IMR-90 (cell line): Measurements from ENCODE around the gene CLDN25. TPM values are rescaled to one million over a fixed set of nuclear protein-coding genes. Genes with fewer than 3 reads are reported as not detected.
A peak's percentile ranks its signal among the peaks of the same experiment; 100 is the strongest.

Source experiments
- ATAC-seq: fragments of 200-7000 bp; cut with Tn5 transposase; 2 replicates; pipeline ENCODE4 v1.9.1; 2020; ENCODE audit warnings: low read depth, mild to moderate bottlenecking, moderate library complexity
- BruUV-seq: library from RNA; stranded (reverse); fragments of 400-500 nt; replicated peaks from 2 replicates; lab custom pipeline; 2021; lab: Mats Ljungman, UMichigan
- CTCF ChIA-PET: fragments of 300-600 bp; formaldehyde crosslinking; extraction: SDS; loops from one replicate; lab custom pipeline; 2021; ENCODE audit warnings: antibody characterized with exemption; lab: Yijun Ruan, JAX
- POLR2A ChIA-PET: fragments of 300-600 bp; sonication (Branson Sonifier 250); formaldehyde crosslinking; loops from one replicate; lab custom pipeline; 2022; ENCODE audit warnings: antibody characterized with exemption; ENCODE audit not compliant: unreplicated experiment; lab: Charles Lee
- DNase-seq: peaks from one replicate; pipeline ENCODE4 v3.0.0; 2013
- H2AFZ ChIP-seq: replicated peaks from 2 replicates; pipeline ENCODE3; 2013; ENCODE audit warnings: low read length, mild to moderate bottlenecking; ENCODE audit not compliant: poor library complexity
- H2AK5ac ChIP-seq: 2 replicates; pipeline ENCODE4 v1.6.1; 2013; ENCODE audit warnings: low read depth, low read length, inconsistent platforms
- H2AK9ac ChIP-seq: replicated peaks from 2 replicates; pipeline ENCODE3; 2013; ENCODE audit warnings: mild to moderate bottlenecking, low read depth, low read length, moderate library complexity; ENCODE audit not compliant: poor library complexity
- H2BK120ac ChIP-seq: 2 replicates; pipeline ENCODE4 v1.6.1; 2013; ENCODE audit warnings: low read depth, low read length, inconsistent platforms
- H2BK15ac ChIP-seq: 3 replicates; pipeline ENCODE4 v1.6.1; 2013; ENCODE audit warnings: low read depth, low read length, inconsistent platforms
- H2BK20ac ChIP-seq: 2 replicates; pipeline ENCODE4 v1.6.1; 2013; ENCODE audit warnings: low read depth, mild to moderate bottlenecking, inconsistent platforms, low read length, moderate library complexity
- H2BK5ac ChIP-seq: 2 replicates; pipeline ENCODE4 v1.6.1; 2013; ENCODE audit warnings: mild to moderate bottlenecking, low read depth, low read length, inconsistent platforms; ENCODE audit not compliant: poor library complexity, severe bottlenecking
- H3K14ac ChIP-seq: replicated peaks from 2 replicates; pipeline ENCODE4 v1.6.1; 2013; ENCODE audit warnings: low read depth, low read length, inconsistent platforms
- H3K18ac ChIP-seq: 2 replicates; pipeline ENCODE4 v1.6.1; 2013; ENCODE audit warnings: low read depth, low read length, control low read depth
- H3K23ac ChIP-seq: 2 replicates; pipeline ENCODE4 v1.6.1; 2013; ENCODE audit warnings: low read depth, low read length, inconsistent platforms
- H3K27ac ChIP-seq: 2 replicates; pipeline ENCODE4 v1.5.1; 2013; ENCODE audit warnings: mild to moderate bottlenecking, control low read depth, low read length; ENCODE audit not compliant: insufficient read depth
- H3K27me3 ChIP-seq: 2 replicates; pipeline ENCODE4 v1.6.1; 2013; ENCODE audit warnings: low read length; ENCODE audit not compliant: control insufficient read depth, insufficient read depth
- H3K36me3 ChIP-seq: 2 replicates; pipeline ENCODE4 v1.6.1; 2013; ENCODE audit warnings: low read length, mixed read lengths; ENCODE audit not compliant: control insufficient read depth, insufficient read depth
- H3K4ac ChIP-seq: 2 replicates; pipeline ENCODE4 v1.6.1; 2013; ENCODE audit warnings: low read depth, low read length, inconsistent platforms
- H3K4me1 ChIP-seq: 2 replicates; pipeline ENCODE4 v1.6.1; 2013; ENCODE audit warnings: low read length, mixed read lengths; ENCODE audit not compliant: control insufficient read depth, insufficient read depth
- H3K4me2 ChIP-seq: 2 replicates; pipeline ENCODE4 v1.6.1; 2013; ENCODE audit warnings: low read depth, mild to moderate bottlenecking, control low read depth, low read length, moderate library complexity
- H3K4me3 ChIP-seq: 2 replicates; pipeline ENCODE4 v1.5.1; 2013; ENCODE audit warnings: low read depth, mild to moderate bottlenecking, control low read depth, low read length, moderate library complexity; ENCODE audit not compliant: insufficient read depth
- H3K56ac ChIP-seq: 2 replicates; pipeline ENCODE4 v1.6.1; 2013; ENCODE audit warnings: low read length, inconsistent platforms; ENCODE audit not compliant: insufficient read depth; ENCODE audit errors: extremely low read depth
- H3K79me1 ChIP-seq, 2 experiments: 2 replicates each; pipeline ENCODE4 v1.6.1; 2013; ENCODE audit warnings: low read length in 2 of 2, inconsistent platforms in 1 of 2, low read depth in 1 of 2
- H3K9ac ChIP-seq: 2 replicates; pipeline ENCODE4 v1.6.1; 2013; ENCODE audit warnings: low read depth, low read length, control low read depth
- H3K9me1 ChIP-seq: 2 replicates; pipeline ENCODE4 v1.6.1; 2013; ENCODE audit warnings: low read length, inconsistent platforms; ENCODE audit not compliant: insufficient read depth
- H3K9me3 ChIP-seq: 2 replicates; pipeline ENCODE4 v1.6.1; 2013; ENCODE audit warnings: low read length; ENCODE audit not compliant: control insufficient read depth, insufficient read depth
- H4K20me1 ChIP-seq: 2 replicates; pipeline ENCODE4 v1.6.1; 2013; ENCODE audit warnings: low read length, inconsistent platforms; ENCODE audit not compliant: insufficient read depth
- H4K5ac ChIP-seq: 2 replicates; pipeline ENCODE4 v1.6.1; 2013; ENCODE audit warnings: mild to moderate bottlenecking, low read depth, low read length, control low read depth
- H4K8ac ChIP-seq, 2 experiments: 2 replicates each; pipeline ENCODE4 v1.6.1; 2013; ENCODE audit warnings: low read depth in 2 of 2, low read length in 2 of 2, control low read depth in 1 of 2, inconsistent platforms in 1 of 2
- H4K91ac ChIP-seq: 2 replicates; pipeline ENCODE4 v1.6.1; 2013; ENCODE audit warnings: low read depth, low read length, inconsistent platforms; ENCODE audit not compliant: insufficient read depth
- CEBPB ChIP-seq: IDR thresholded peaks from 2 replicates; pipeline ENCODE4 v1.6.1; 2012; ENCODE audit warnings: low read depth, low read length, improper control_type of control experiment
- RFX5 ChIP-seq: IDR thresholded peaks from 2 replicates; pipeline ENCODE4 v1.8.0; 2012; ENCODE audit warnings: low read depth, mild to moderate bottlenecking, low read length, moderate library complexity
- WGBS, 2 experiments: methylation state at CpG; one replicate each; pipeline versions ENCODE4 v1.1.5 to v1.1.7; 2013; ENCODE audit warnings: missing lambda C conversion rate in 2 of 2; ENCODE audit not compliant: insufficient read length in 1 of 2; ENCODE audit errors: extremely low coverage in 2 of 2; 5-methylcytosine and 5-hydroxymethylcytosine counted together
- dilution Hi-C: fragments of 300-500 bp; cut with HindIII; formaldehyde crosslinking; loops from one replicate; pipeline ENCODE4 v1.14.3; 2018; ENCODE audit warnings: low sequenced_read_pairs; ENCODE audit not compliant: unreplicated experiment
- in situ Hi-C: fragments of 300-500 bp; cut with MboI; formaldehyde crosslinking; loops from 3 replicates; pipeline ENCODE4 v1.14.3; 2019; ENCODE audit warnings: low sequenced_read_pairs, inconsistent platforms, mixed read lengths
- intact Hi-C: fragments of 100-400 bp; cut with micrococcal nuclease; formaldehyde crosslinking; loops from 2 replicates; pipeline ENCODE4 v1.10.0; 2022
- polyA plus RNA-seq, 3 experiments: library from polyadenylated mRNA; depleted of rRNA; stranded (reverse); fragments of >200 nt; gene quantifications; 2 replicates each; pipeline ENCODE4 v1.2.3, GENCODE V29; 2012; ENCODE audit warnings: low replicate concordance in 1 of 3
- total RNA-seq: library from RNA; depleted of rRNA; stranded (reverse); fragments of >200 nt; gene quantifications from 2 replicates; pipeline ENCODE4 v1.2.3, GENCODE V29; 2012

The CLDN25 gene
- total and polyA plus RNA-seq, 2 of the 4 experiments (the other 2 are of a cell fraction), result not detected

GRCh38 chr11:113752932-113753331, 26.7 kb upstream of the CLDN25 start:
- no peak overlapping the region for H3K4me2 ChIP-seq
- H3K79me1 ChIP-seq, result peaks cover 0 to 3% of the 10 kb centered on the region in 2 experiments; a peak in 1 of 4 replicates
- in situ Hi-C loops, result no loop called here
- H2BK15ac ChIP-seq, result no peak overlapping the region
- no peak overlapping the region for H2BK5ac ChIP-seq
- peaks cover 21% of the 10 kb centered on the region for H3K36me3 ChIP-seq
- no peak overlapping the region for H2AK9ac ChIP-seq
- no peak overlapping the region for H3K4me3 ChIP-seq
- H3K9ac ChIP-seq, result no peak overlapping the region
- TF ChIP-seq RFX5 (no peak), CEBPB (peak; percentile 15; the same call in 1 of the 2 replicates)
- H3K9me1 ChIP-seq, result no peaks in the 10 kb centered on the region
- H4K5ac ChIP-seq, result no peak overlapping the region
- H3K56ac ChIP-seq, result no peak overlapping the region
- no peak overlapping the region for H2AK5ac ChIP-seq
- H2BK120ac ChIP-seq, result no peak overlapping the region
- DNase-seq (no peak), ATAC-seq (no peak)
- BruUV-seq, result no TSS peak
- H3K27me3 ChIP-seq, result no peaks in the 10 kb centered on the region
- H3K23ac ChIP-seq, result no peak overlapping the region
- H4K8ac ChIP-seq, result no peak overlapping the region
- H3K4ac ChIP-seq, result no peak overlapping the region
- no peaks in the 10 kb centered on the region for H4K20me1 ChIP-seq
- H3K4me1 ChIP-seq, result no peaks in the 10 kb centered on the region
- H3K14ac ChIP-seq, result no peak overlapping the region
- intact Hi-C loops, result no loop called here
- ChIA-PET CTCF (no interaction called here), POLR2A (no interaction called here)
- H3K27ac ChIP-seq, result no peak overlapping the region
- no peak overlapping the region for H4K91ac ChIP-seq
- no peak overlapping the region for H2AFZ ChIP-seq
- H2BK20ac ChIP-seq, result no peak overlapping the region
- no peak overlapping the region for H3K18ac ChIP-seq
- dilution Hi-C loops, result no loop called here
- WGBS, 2 experiments, result no CpG with 5 or more reads among the region's 3 CpGs
- no peaks in the 10 kb centered on the region for H3K9me3 ChIP-seq
